Cardiac fibroblast (primary cell): ENCODE measurements around the gene PLPPR1.
A peak's percentile ranks its signal among the peaks of the same experiment; 100 is the strongest.

ENCODE experiments used
- DNase-seq, 2 donors: peaks; one replicate each; pipeline versions ENCODE4 v3.0.0 to v3.0.0-alpha.2; 2010; ENCODE audit warnings: low read depth in 2 of 2
- H3K4me3 ChIP-seq, 2 donors: replicated peaks in 1 of 2; 1 replicate in 1 of 2; 2 replicates in 1 of 2; pipeline ENCODE4 v1.5.1; 2011; ENCODE audit warnings: low read depth in 2 of 2, low read length in 2 of 2, mild to moderate bottlenecking in 2 of 2, moderate library complexity in 1 of 2
- TF ChIP-seq, protein P1 (sequence below): IDR thresholded peaks from one replicate; pipeline ENCODE4 v1.5.1; 2011; ENCODE audit warnings: low read depth, mild to moderate bottlenecking, low read length, inconsistent platforms

The PLPPR1 gene

GRCh38 chr9:101235105-101235866 is 206.8 kb downstream of the PLPPR1 start:
- no peak overlapping the region for H3K4me3 ChIP-seq
- DNase-seq = peak; percentile 10 to 13
- TF ChIP-seq, protein P1, sequence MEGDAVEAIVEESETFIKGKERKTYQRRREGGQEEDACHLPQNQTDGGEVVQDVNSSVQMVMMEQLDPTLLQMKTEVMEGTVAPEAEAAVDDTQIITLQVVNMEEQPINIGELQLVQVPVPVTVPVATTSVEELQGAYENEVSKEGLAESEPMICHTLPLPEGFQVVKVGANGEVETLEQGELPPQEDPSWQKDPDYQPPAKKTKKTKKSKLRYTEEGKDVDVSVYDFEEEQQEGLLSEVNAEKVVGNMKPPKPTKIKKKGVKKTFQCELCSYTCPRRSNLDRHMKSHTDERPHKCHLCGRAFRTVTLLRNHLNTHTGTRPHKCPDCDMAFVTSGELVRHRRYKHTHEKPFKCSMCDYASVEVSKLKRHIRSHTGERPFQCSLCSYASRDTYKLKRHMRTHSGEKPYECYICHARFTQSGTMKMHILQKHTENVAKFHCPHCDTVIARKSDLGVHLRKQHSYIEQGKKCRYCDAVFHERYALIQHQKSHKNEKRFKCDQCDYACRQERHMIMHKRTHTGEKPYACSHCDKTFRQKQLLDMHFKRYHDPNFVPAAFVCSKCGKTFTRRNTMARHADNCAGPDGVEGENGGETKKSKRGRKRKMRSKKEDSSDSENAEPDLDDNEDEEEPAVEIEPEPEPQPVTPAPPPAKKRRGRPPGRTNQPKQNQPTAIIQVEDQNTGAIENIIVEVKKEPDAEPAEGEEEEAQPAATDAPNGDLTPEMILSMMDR = no peak

DNA sequence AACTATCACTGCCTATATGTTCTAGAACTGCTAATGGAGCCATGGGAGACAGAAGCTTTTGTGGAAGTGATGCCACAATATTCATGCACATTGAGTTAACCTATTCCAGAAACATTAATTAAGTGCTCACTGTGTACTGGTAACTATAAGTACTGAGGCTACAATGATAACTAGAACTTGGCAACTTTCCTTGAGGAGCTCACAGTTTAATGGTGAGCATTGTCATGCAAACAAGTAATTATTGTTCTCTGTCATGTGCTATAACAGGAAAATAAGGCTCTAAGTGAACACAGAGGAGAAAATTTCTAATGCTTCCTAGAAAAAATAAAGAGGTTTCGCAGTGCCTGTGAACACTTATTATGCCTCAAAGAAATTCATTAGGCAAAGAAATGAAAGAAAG is 214.1 kb downstream of the PLPPR1 start:
- DNase-seq = no peak
- TF ChIP-seq, protein P1 = no peak
- no peak overlapping the region for H3K4me3 ChIP-seq

GRCh38 chr9:101246691-101247090 is 218.2 kb downstream of the PLPPR1 start:
- TF ChIP-seq, protein P1 = no peak
- no peak overlapping the region for H3K4me3 ChIP-seq
- DNase-seq = no peak

- DNase-seq = no peak
- no peak overlapping the region for H3K4me3 ChIP-seq
- TF ChIP-seq, protein P1 = no peak
These were observed 218.8 kb downstream of the PLPPR1 start for GRCh38 chr9:101247297-101247696.

GRCh38 chr9:101254733-101255433 is 226.4 kb downstream of the PLPPR1 start:
- no peak for DNase-seq
- TF ChIP-seq, protein P1 = no peak
- H3K4me3 ChIP-seq = no peak overlapping the region

- TF ChIP-seq, protein P1 = no peak
- no peak overlapping the region for H3K4me3 ChIP-seq
- no peak for DNase-seq
These were observed 236.2 kb downstream of the PLPPR1 start for GRCh38 chr9:101264727-101265126.
